ENCODE results near the gene RNF40. TPM values are rescaled to one million over a fixed set of nuclear protein-coding genes. Genes with fewer than 3 reads are reported as not detected.

Gene RNF40
- total RNA-seq, 1 experiment from 2014 or later, result 130 TPM

- intact Hi-C loops (cut with micrococcal nuclease; ENCODE audit: unreplicated experiment), result no loop called here
- peaks cover 28% of the 10 kb centered on the region for H3K4me1 Mint-ChIP-seq (ENCODE audit: low read depth, unreplicated experiment)
- H3K9me3 Mint-ChIP-seq (ENCODE audit: low read depth, unreplicated experiment), result no peaks in the 10 kb centered on the region
- CTCF ChIA-PET, result interaction anchor here (0.6 to 1.6 kb wide), 2 partner anchors 23 to 31 kb away, joined by 3 to 4 read pairs; no protein-coding TSS in a partner anchor
- TF ChIP-seq, protein P1, sequence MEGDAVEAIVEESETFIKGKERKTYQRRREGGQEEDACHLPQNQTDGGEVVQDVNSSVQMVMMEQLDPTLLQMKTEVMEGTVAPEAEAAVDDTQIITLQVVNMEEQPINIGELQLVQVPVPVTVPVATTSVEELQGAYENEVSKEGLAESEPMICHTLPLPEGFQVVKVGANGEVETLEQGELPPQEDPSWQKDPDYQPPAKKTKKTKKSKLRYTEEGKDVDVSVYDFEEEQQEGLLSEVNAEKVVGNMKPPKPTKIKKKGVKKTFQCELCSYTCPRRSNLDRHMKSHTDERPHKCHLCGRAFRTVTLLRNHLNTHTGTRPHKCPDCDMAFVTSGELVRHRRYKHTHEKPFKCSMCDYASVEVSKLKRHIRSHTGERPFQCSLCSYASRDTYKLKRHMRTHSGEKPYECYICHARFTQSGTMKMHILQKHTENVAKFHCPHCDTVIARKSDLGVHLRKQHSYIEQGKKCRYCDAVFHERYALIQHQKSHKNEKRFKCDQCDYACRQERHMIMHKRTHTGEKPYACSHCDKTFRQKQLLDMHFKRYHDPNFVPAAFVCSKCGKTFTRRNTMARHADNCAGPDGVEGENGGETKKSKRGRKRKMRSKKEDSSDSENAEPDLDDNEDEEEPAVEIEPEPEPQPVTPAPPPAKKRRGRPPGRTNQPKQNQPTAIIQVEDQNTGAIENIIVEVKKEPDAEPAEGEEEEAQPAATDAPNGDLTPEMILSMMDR (IDR thresholded peaks at IDR 0.05; ENCODE audit: unreplicated experiment), result no peak
- no peak for DNase-seq
- no peaks in the 10 kb centered on the region for H3K27me3 Mint-ChIP-seq (ENCODE audit: unreplicated experiment)
- peaks cover 77% of the 10 kb centered on the region for H3K36me3 Mint-ChIP-seq (ENCODE audit: insufficient read depth, unreplicated experiment)
- no TSS peak for BruUV-seq (replicated peaks)
- H3K27ac Mint-ChIP-seq (ENCODE audit: unreplicated experiment), result no peak overlapping the region
- no peak overlapping the region for H3K4me3 Mint-ChIP-seq (ENCODE audit: low read depth, unreplicated experiment)
These were observed 21.4 kb downstream of the RNF40 start for GRCh38 chr16:30783280-30784109.

DNA sequence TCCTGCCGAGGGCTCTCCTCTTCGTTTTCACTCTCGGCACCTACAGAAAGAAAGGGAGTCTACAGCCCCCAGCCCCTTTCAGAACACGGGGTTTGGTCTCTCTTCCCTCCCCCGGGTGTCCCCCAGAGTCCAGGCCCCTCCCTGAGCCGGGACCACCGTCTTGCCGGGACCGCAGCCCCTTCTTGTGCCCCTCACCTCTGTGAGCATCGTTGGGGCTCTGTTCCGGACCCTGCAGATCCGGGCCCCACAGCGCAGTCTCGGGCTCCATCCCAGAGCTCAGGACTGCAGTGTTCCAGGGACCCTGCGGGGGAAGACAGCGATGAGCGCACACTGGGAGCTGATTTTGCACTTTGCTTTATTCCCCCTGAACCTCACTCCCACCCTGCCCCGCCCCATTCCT is 22.1 kb downstream of the RNF40 start:
- Mint-ChIP-seq H3K27ac (ENCODE audit: unreplicated experiment) (no peak overlapping the region), H3K27me3 (ENCODE audit: unreplicated experiment) (no peaks in the 10 kb centered on the region), H3K9me3 (ENCODE audit: low read depth, unreplicated experiment) (no peaks in the 10 kb centered on the region), H3K4me1 (ENCODE audit: low read depth, unreplicated experiment) (peaks cover 23% of the 10 kb centered on the region), H3K36me3 (ENCODE audit: insufficient read depth, unreplicated experiment) (peaks cover 70% of the 10 kb centered on the region), H3K4me3 (ENCODE audit: low read depth, unreplicated experiment) (no peak overlapping the region)
- intact Hi-C loops (cut with micrococcal nuclease; ENCODE audit: unreplicated experiment), result no loop called here
- BruUV-seq (replicated peaks), result no TSS peak
- TF ChIP-seq, protein P1 (IDR thresholded peaks at IDR 0.05; ENCODE audit: unreplicated experiment), result no peak
- no peak for DNase-seq
- CTCF ChIA-PET, result interaction anchor here (0.6 to 1.6 kb wide), 3 partner anchors 30 to 884 kb away, joined by 3 to 4 read pairs (median 4); partner anchors contain the start of gene ASPHD1

DNA sequence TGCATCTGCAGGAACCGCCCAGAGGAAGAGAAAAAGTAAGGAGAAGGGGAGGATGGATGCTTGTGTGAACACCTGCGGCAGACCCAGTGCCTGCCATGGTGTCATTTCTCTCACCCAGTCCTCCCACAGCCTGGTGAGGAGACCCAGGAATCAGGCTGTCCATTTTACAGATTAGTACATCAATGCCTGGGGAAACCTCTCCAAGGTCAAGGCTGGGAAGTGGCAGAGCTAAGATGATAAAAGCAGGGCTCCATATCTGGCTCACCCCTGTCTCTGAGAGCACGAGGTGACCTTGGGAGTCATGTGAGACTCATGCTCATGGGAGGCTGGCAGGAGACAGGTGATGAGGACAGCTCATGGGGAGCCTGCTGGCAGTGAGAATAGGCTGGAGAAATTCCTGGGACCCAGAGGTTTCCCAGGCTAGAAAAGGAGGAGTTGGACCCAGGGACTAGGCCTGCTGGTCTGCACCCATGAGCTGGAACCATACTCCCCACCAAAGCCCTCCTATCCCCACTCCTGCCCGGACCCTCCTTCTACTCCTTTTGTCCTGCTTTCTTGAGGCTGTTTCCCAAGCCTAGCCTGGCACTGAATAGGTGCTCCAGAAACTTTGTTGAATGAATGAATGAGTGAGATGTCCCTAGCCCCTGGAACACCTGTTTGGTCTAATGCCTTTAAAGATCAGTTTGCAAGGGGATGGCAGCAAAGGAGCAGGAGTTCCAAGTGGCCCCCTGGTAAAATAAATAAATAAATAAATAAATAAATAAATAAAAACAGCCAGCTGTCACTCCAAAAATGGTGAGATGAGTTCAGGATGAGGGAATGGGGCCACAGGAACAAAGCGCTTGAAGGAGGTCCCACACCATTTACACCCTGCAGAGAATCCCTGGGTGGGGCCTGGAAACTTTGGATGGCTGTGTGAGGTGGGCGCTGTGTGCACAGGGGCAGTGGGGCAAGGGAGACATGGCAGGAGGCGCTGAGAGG is 23.3 kb downstream of the RNF40 start:
- intact Hi-C loops (cut with micrococcal nuclease; ENCODE audit: unreplicated experiment), result loop anchor here (2.0 to 5.0 kb wide), 2 partner anchors 19 to 92 kb away; no protein-coding TSS in a partner anchor
- Mint-ChIP-seq H3K27me3 (ENCODE audit: unreplicated experiment) (no peaks in the 10 kb centered on the region), H3K4me3 (ENCODE audit: low read depth, unreplicated experiment) (peak overlapping the region; percentile 88), H3K27ac (ENCODE audit: unreplicated experiment) (peak overlapping the region; percentile 73), H3K9me3 (ENCODE audit: low read depth, unreplicated experiment) (no peaks in the 10 kb centered on the region), H3K36me3 (ENCODE audit: insufficient read depth, unreplicated experiment) (peaks cover 58% of the 10 kb centered on the region), H3K4me1 (ENCODE audit: low read depth, unreplicated experiment) (peaks cover 23% of the 10 kb centered on the region)
- TSS peak; percentile 41 for BruUV-seq (replicated peaks)
- DNase-seq, result no peak
- TF ChIP-seq, protein P1 (IDR thresholded peaks at IDR 0.05; ENCODE audit: unreplicated experiment), result no peak
- CTCF ChIA-PET, result interaction anchor here (0.8 to 0.9 kb wide), 2 partner anchors 20 to 157 kb away, joined by 3 read pairs; no protein-coding TSS in a partner anchor

Measured in Calu3 (cell line).